SKM-1 treated with dmso at 0.1 percent for 144 hours (cell line): Measurements from ENCODE around the gene LILRB2.
A peak's percentile ranks its signal among the peaks of the same experiment; 100 is the strongest.
"Not testable (repeated sequence)": the region's sequence is repeated elsewhere in the genome, so short reads cannot be mapped to it uniquely, and the experiment has no call there.

Source experiments
- DNase-seq: peaks from one replicate; lab custom pipeline; 2025; ENCODE audit not compliant: unreplicated experiment; lab: John Stamatoyannopoulos, UW

Gene LILRB2

DNA sequence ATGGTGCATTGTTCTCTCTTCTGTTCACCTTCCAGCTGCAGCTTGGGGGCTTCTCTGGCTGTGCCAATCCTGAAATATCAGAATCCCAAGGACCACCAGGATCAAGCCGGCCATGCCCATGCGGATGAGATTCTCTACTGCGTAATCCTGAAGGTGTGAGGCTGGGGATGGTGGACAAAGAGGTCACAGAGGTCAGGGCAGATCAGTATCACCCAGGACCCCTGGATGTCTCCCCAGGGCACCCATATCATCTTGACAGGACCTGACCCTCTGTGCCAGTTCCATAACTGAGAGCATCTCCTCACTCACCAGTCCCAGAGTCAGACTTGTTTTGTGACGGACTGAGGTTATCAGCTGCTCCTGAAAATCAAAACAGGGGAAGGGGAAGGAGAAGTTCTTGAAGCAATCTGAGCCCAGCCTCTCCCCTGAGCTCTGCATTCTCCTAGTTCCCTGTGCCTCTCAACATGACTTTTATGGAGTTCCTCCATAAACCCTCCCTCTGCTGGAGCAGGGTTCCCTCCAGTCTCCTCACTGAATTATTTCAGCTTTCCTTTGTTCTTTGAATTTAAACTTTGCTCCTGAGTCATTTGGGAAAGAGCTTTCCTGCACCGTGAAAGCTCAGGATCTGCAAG lies 26.6 kb upstream of the LILRB2 start:
- DNase-seq = no peak

DNA sequence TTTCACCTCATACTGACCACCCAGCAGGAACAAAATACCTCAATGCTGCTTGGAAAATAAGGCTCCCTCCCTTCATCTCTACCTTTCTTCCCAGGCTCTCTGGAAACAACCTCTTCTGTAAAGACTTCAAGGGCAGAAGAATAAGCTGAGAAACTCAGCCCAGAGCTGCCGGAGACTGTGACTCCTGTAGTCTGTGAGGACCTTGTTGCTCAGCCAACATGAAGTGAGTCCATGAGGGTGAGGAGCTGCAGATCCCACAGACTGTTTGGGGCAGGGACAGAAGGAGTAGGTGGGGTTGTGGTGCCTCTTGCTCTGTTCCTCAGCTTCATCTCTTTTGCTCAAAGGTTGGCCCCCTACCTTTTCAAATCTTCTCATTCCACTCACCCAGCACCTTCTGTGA lies 24.2 kb upstream of the LILRB2 start:
- DNase-seq = no peak

DNA sequence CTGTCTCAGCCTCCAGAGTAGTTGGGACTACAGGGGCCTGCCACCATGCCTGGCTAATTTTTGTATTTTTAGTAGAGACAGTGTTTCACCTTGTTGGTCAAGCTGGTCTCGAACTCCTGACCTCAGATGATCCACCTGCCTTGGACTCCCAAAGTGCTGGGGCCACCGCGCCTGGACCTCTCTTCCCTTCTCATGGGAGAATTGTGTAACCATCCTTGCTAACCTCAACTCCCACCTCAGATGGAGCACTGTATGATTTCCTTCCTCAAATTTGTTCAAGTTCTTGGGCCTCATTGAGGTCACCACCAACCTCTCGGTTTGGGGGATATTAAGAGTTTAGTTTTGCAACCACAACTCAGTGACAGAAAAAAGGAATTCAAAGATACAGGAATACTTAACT lies 21.3 kb upstream of the LILRB2 start:
- peak; percentile 69 for DNase-seq

DNA sequence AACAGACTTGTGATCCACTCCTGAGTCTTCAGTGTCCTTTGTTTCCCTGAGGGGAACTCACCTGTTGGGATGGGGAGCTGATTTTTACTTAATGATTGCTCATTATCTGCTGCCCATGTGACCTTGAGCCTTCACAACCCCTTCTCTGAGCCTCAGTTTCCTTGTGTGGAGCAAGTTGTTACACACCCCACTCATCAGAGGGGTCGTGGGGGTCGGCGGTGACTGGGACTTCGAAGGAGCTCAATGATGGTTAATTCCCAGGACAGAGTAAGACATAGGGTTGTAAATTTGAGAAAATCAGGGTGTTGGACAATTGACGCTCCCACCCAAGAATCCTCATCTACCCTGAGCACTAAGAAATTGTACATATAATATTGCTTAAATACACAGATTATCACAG lies 18.6 kb upstream of the LILRB2 start:
- DNase-seq = no peak

DNA sequence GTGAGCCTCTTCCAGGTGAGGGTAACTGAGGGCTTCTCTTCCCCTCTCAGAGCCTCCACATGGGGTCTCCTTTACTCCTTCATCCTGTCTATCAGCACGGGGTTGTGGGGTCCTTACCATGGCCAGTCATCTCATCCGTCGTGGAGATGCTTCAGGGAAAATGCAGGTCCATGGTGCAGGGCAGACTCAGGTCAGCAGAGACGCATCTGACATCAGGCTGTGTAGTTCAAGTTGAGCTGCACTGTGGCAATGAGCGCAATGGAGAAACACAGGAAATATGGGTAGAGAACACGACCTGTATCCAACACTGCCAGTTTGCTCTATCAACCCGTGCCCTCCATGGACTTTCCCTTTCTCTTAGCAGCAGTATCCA lies 18.2 kb upstream of the LILRB2 start:
- DNase-seq = no peak

DNA sequence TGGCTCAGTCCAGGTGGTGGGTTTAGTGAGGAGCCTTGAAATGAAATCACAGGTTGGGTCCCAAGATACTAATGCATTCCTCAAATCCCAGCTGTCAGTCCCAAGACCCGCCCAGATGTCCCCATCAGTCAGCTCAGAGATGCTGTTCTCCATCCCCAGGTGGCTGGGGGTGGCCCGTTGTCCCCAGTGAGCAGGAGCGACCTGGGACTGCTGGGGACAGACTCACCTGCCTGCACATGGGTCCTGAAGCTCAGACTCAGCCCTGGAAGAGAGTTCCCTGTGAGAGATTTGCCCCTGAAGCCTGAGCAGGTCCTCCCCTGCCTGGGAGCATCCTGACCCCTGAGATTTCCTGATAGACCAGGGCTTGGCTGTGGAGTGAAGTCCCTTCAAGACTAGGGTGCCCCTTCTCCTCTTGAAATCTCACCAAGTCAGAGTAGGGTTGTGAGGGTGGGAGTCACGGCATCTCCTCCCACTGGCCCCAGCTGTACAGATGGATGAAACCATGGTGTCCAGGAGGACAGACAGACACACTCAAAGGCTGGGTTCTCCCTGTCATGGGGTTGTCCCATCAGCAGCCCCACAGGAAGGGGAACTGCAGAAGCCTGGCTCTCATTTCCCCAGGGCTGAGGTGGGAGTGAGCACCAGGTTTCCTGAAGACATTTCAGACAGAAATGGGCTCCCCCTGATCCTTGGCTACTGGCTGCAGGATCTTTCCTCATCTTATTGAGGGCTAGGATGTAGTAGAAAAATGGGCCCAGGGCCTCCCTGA lies 17.6 kb upstream of the LILRB2 start:
- no peak for DNase-seq

DNA sequence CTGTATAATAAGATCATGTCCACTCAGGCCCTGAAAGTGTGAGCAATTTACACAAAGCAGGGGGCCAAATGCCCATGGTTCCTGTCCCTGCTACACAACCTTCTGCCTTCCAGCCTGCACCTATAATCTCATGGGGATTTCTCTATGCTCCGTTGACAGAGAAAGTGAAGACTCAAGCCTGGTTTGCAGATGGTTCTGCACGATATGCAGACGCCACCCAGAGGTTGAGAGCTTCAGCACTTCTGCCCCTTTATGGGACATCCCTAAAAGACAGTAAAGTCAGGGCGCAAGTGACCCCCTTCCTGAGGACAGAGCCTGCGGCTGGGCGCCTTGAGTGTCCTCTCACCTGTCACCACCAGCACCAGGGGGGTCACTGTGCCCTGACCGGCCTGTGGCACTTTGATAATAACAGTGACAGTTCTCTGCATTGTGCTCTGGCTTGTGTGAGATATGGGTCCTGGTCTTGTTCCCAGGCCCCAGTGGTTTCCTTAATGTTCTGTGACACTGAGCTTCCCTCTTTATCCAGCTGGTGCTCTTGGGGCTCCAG lies 16.9 kb upstream of the LILRB2 start:
- no peak for DNase-seq

DNA sequence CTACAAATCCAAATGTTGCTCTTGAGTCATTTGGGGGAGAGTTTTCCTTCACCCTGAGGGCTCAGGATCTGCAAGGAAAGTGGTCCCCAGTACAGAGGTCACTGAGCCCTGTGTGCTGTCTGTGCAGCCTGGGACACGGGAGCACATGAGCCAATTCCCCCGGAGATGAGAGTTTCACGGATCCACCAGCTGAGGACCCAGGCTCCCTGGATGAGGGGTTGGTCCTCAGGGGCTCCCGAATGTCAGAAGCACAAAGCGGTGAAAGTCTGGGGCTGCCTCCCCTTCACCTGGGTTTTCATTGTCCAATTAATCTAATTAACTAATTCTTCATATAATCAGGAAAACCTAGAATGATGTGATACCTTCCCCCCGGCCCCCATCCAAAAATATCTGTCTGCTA lies 13.6 kb upstream of the LILRB2 start:
- no peak for DNase-seq

DNA sequence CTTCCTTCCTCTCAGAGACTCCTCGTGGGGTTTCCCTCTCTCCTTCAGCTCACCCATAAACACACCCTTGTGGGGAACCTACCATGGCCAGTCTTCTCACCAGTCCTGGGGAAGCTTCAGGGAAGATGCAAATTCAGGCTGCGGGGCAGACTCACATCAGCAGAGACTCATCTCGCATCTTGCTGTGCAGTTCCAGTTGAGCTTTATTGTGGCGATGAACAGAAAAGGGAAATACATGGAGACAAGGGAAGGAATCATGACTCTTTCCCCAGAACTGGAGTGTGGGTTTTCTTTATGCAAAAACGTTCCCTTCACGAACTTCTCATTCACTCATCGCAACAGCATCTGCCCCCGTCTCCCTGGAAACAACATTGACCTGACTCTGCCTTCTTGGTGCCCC lies 8.2 kb upstream of the LILRB2 start:
- DNase-seq = not testable (repeated sequence)

DNA sequence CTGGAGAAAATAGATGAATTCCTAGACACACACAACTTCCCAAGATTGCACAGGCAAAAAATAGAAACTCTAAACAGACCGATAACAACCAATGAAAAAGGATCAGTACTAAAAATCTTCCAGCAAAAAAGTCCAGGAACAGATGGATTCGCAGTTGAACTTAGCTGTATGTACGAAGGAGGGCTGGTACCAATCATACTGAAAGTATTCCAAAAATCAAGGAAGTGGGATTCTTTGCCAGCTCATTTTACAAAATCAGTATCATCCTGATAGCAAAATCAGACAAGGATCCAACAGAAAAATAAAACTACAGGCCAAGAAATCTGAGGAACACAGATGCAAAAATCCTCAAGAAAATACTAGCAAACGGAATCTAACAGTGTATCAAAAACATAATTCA lies 6.5 kb upstream of the LILRB2 start:
- no peak for DNase-seq

DNA sequence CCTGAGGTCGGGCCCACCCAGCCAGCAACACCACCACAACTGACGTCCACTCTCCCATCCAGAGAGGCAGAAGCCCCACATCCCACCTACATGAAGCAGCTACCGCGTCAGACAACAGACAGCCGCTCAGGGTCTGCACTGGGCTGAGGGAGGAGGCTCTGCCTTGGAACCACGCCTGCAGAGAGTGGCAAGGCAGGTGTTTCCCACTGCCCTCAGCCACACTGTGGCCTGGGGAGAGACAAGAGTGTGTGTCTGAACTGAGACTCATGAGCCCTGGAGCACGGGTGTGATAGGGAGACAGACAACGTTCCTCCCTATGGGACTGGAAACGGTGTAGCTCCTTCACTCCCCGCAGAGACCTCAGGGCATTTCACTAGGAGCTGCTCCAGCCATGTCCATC lies 5.4 kb upstream of the LILRB2 start:
- DNase-seq = not testable (repeated sequence)

DNA sequence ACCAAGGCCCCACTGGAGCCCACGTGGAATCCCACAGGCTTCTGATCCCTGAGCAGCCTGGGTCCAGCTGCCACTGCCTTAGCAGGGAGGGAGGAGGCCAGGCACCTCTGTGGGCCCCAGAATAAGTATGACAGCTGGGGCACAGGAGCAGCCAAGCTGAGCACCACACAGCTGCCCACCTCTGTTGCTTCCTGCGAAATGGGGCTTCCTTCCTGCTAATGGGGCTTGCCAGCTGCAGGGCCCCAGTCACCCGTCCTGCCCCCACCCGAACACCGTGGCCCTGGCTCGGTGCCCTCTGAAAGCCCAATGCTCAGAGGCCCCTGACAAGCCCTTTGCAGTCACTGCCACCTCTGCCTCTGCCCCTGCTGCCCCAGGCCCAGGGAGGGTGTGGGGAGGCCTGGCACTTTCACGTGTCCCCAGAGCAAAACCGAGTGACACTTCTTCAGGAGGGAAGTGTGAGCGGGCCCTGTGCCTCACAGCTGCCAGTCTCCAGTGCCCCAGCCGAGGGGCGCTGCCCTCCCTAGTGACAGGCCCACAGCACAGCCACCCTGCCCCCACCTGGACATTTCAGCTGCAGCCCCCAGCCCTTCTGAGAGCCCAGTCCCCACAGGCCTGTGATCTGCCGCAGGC lies 4.6 kb upstream of the LILRB2 start:
- not testable (repeated sequence) for DNase-seq

DNA sequence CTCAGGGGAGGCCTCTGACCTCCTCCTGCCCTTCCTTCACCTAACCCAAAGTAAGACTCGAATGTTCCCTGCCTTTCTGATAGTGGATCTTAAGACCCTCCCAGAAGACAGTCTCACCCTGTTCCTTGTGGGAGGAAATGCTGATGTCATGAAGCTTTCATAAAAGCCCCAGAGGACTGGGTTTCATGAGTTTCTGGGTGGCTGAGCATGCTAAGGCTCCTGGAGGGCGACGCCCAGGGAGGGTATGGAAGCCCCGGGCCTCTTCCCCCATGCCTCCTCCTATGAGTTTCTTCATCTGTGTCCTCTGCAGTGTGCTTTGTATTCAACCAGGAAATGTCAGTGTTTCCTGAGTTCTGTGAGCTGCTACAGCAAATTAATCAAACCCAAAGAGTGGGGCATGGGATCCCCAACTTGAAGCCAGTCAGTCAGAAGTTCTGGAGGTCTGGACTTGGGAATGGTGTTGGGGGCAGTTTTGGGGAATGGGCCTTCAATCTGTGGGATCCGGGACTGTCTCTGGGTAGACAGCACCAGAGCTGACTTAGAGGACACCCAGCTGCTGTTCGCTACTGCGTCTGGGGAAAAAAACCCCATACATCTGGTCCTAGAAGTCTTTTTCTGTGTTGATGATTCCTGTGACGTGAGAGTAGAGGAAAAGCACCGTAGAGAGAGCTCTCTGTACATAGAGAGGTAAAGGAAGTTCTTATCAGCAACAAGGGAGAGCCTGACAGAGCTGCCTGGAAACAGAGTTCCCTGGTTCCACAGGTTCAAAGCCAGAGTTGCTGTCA lies 2.0 kb upstream of the LILRB2 start:
- no peak for DNase-seq

DNA sequence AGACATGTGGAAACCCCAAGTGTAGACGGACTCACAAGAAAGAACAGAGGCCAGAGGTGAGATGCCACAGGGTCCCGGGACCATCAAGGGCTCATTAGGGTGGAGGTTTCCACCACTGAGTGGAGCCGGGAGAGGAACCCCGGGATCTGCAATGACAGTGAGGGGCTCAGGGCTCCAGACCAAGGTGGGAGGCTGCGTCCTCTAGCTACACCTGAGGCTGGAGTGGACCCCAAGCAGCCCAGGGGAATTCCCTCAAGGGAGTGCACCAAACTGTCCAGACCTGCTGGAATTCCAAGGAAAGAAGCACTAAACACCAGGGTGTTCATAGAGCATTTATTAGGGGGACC lies 792 bp upstream of the LILRB2 start:
- DNase-seq = not testable (repeated sequence)

DNA sequence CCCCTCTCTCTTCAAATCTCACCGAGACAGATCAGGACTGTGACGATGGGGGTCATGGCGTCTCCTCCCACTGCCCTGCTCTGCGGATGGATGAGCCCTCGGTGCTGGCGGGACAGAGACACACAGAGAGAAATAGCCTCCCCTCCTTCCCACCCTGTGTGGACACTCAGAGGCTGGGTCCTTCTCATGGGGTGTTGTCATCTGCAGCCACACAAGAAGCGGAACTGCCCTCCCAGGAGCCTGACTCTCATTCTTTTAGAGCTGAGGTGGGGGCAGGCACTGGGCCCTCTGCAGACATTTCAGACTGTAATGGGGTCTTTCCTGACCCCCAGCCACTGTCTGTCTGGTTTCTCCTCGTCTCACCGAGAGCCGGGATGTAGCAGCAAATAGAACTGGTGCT lies 469 bp downstream of the LILRB2 start:
- not testable (repeated sequence) for DNase-seq

DNA sequence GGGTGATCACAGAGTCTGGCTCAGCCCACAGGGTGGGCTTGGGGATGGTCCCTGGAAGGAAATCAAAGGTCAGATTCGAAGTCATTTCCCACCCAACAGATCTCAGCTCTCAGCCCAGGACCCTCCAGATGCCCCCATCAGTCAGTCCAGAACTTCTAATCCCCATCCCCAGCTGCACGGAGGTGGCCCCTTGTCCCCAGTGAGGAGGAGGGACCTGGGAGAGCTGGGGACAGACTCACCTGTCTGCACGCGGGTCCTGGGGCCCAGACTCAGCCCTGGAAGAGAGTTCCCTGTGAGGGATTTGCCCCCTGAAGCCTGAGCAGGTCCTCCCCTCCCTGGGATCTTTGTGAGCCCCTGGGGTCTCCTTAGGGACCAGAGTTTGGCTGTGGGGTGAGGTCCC lies 885 bp downstream of the LILRB2 start:
- not testable (repeated sequence) for DNase-seq

DNA sequence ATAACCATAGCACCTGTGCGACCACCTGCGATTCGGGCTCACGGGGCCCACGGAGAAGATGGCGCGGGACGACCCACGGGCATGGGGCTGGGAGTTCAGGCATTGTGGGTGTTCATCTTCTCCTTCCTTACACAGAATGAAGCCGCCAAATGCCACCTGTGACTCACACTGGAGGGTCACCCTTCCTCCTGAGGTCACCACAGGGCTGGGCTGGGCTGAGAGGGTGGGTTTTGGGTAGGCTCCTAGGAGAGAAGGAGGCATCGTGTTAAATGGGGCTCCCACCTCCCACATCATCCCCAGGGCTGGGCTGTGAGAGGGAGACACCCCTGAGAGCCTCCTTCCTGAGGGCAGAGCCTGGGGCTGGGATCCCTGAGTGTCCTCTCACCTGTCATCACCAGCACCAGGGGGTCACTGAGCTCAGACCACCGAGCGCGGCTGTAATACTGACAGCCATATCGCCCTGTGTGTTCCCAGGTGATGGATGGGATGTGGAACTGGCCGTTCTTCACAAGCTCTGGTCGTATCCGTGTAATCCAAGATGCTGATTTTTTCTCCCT lies 1.4 kb downstream of the LILRB2 start:
- no peak for DNase-seq

DNA sequence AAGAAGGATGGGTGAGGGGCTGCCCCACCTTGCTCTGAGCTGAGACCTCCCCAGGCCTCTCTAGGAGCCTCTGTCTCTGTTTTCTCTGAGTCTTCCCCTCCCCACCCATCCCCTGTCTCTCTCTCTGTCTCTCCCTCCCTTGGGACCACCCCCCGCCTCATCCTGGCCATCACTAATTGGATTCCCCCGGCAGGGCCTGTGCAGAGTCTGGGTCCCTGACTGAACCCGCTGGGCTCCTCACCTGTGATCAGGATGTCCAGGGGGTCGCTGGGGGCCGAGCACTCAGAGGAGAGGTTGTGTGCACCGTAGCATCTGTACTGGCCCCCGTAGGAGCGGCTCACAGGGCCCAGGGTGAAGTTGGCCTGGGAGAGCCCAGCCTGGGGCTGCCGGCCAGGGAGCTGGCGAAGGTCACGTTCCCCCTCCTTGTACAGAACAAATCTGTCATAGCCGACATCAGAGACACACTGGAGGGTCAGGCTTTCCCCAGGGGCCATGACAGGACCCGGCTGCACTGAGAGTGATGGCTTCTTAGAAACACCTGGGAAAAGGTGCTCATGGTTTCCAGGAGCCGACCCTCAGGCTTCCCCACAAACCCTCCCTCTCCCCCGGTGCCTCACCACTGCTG lies 2.2 kb downstream of the LILRB2 start:
- DNase-seq = not testable (repeated sequence)

DNA sequence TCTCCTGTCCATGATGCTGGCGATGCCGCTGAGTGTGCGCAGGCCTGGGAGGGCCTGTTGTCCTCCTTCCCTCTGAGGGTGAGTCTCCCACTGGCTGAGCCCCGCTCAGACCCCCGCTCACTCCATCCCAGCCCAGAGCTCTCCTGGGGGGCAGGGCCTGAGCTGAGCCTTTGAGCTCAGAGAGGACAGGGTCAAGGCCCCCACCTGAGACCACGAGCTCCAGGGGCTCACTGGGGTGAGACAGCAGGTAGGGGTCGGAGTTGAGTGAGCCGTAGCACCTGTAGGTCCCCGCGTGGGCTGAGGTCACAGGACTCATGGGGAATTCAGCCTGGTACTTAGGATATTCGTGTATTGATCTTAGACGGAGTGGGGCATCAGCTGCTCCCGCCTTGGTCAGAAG lies 2.9 kb downstream of the LILRB2 start:
- DNase-seq = not testable (repeated sequence)

DNA sequence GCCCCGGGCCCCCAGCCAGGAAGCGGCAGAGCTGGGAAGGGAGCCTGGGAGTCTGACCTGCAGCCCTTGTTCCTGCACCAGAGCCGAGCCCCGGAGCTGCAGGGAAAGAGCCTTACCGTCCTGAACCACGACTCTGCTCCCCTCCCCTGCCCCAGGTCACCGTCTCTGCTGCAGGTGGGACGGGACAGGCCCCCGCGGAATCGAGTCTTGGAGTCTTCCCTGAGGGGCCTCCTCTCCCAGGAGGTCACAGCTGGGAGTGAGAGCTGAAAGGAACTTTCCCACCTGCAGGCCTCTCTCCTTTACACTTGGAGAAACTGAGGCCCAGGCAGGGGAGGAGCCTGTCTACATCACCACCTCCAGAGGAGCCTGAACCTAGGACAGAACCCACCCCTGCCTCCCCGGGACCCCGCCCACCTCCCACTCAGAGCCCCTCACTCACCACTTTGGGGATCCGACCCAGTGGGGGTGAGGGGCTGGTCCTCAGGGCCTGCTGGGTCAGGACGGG lies 3.7 kb downstream of the LILRB2 start:
- DNase-seq = not testable (repeated sequence)
